H9 (cell line): ENCODE data around the gene ZFP42. TPM values are rescaled to one million over a fixed set of nuclear protein-coding genes. Genes with fewer than 3 reads are reported as not detected.

ENCODE experiments used
- DNase-seq: peaks from one replicate; pipeline ENCODE4 v3.0.0-alpha.2; 2017
- H2AFZ ChIP-seq: one replicate; pipeline ENCODE4 v1.6.1; 2013; ENCODE audit warnings: mild to moderate bottlenecking, low read length, control low read depth, moderate library complexity
- H2AK5ac ChIP-seq: 2 replicates; pipeline ENCODE4 v1.6.1; 2013; ENCODE audit warnings: low read length, control low read depth, mixed read lengths; ENCODE audit not compliant: insufficient read length
- H2BK120ac ChIP-seq: one replicate; pipeline ENCODE4 v1.6.1; 2013; ENCODE audit warnings: low read depth, mild to moderate bottlenecking, low read length, control low read depth, inconsistent platforms; ENCODE audit not compliant: poor library complexity, severe bottlenecking
- H2BK12ac ChIP-seq: 2 replicates; pipeline ENCODE4 v1.6.1; 2013; ENCODE audit warnings: low read length, control low read depth, mixed read lengths, low read depth; ENCODE audit not compliant: insufficient read length
- H2BK15ac ChIP-seq: 2 replicates; pipeline ENCODE4 v1.6.1; 2013; ENCODE audit warnings: low read depth, low read length, control low read depth
- H2BK20ac ChIP-seq: one replicate; pipeline ENCODE4 v1.6.1; 2013; ENCODE audit warnings: low read depth, mild to moderate bottlenecking, low read length, control low read depth, inconsistent platforms; ENCODE audit not compliant: poor library complexity, severe bottlenecking
- H2BK5ac ChIP-seq: 2 replicates; pipeline ENCODE4 v1.6.1; 2013; ENCODE audit warnings: low read length, control low read depth, mixed read lengths; ENCODE audit not compliant: insufficient read length
- H3K14ac ChIP-seq: 2 replicates; pipeline ENCODE4 v1.6.1; 2013; ENCODE audit warnings: low read length, control low read depth; ENCODE audit not compliant: insufficient read depth
- H3K18ac ChIP-seq: 2 replicates; pipeline ENCODE4 v1.6.1; 2013; ENCODE audit warnings: low read depth, mild to moderate bottlenecking, mixed read lengths, low read length, control low read depth; ENCODE audit not compliant: insufficient read length
- H3K23ac ChIP-seq: 2 replicates; pipeline ENCODE4 v1.6.1; 2013; ENCODE audit warnings: low read length, control low read depth, mixed read lengths, low read depth; ENCODE audit not compliant: insufficient read length
- H3K23me2 ChIP-seq: 2 replicates; pipeline ENCODE4 v1.6.1; 2013; ENCODE audit warnings: low read depth, mild to moderate bottlenecking, mixed read lengths, low read length, control low read depth; ENCODE audit not compliant: insufficient read length, poor library complexity, severe bottlenecking
- H3K27ac ChIP-seq: 2 replicates; pipeline ENCODE4 v1.5.1; 2013; ENCODE audit warnings: low read length, control low read depth, mixed read lengths, low read depth; ENCODE audit not compliant: insufficient read length
- H3K27me3 ChIP-seq: 2 replicates; pipeline ENCODE4 v1.6.1; 2013; ENCODE audit warnings: low read length, control low read depth, inconsistent platforms; ENCODE audit not compliant: insufficient read depth
- H3K4ac ChIP-seq: 2 replicates; pipeline ENCODE4 v1.6.1; 2013; ENCODE audit warnings: low read depth, mild to moderate bottlenecking, control low read depth, inconsistent platforms, low read length, moderate library complexity
- H3K4me1 ChIP-seq: 2 replicates; pipeline ENCODE4 v1.6.1; 2013; ENCODE audit warnings: low read length, control low read depth, inconsistent platforms; ENCODE audit not compliant: insufficient read depth
- H3K4me2 ChIP-seq: 2 replicates; pipeline ENCODE4 v1.6.1; 2013; ENCODE audit warnings: low read length, control low read depth, mixed read lengths; ENCODE audit not compliant: insufficient read length, insufficient read depth
- H3K56ac ChIP-seq: 2 replicates; pipeline ENCODE4 v1.6.1; 2013; ENCODE audit warnings: low read depth, mild to moderate bottlenecking, mixed read lengths, low read length, control low read depth; ENCODE audit not compliant: insufficient read length
- H3K79me1 ChIP-seq: 2 replicates; pipeline ENCODE4 v1.6.1; 2013; ENCODE audit warnings: low read depth, mild to moderate bottlenecking, moderate library complexity, low read length, control low read depth, inconsistent platforms; ENCODE audit not compliant: insufficient read depth, poor library complexity, severe bottlenecking
- H3K79me2 ChIP-seq: 2 replicates; pipeline ENCODE4 v1.6.1; 2013; ENCODE audit warnings: low read length, control low read depth, inconsistent platforms; ENCODE audit not compliant: insufficient read depth
- H3K9ac ChIP-seq: 2 replicates; pipeline ENCODE4 v1.6.1; 2013; ENCODE audit warnings: low read length, control low read depth, mixed read lengths; ENCODE audit not compliant: insufficient read length; ENCODE audit errors: extremely low read depth
- H3K9me3 ChIP-seq: one replicate; pipeline ENCODE4 v1.6.1; 2013; ENCODE audit warnings: low read depth, low read length, inconsistent platforms; ENCODE audit not compliant: control insufficient read depth
- H3T11ph ChIP-seq: one replicate; pipeline ENCODE4 v1.6.1; 2013; ENCODE audit warnings: mild to moderate bottlenecking, low read length, control low read depth, inconsistent platforms
- H4K20me1 ChIP-seq: one replicate; pipeline ENCODE4 v1.6.1; 2013; ENCODE audit not compliant: control insufficient read depth, insufficient read length, insufficient read depth
- H4K5ac ChIP-seq: 2 replicates; pipeline ENCODE4 v1.6.1; 2013; ENCODE audit warnings: low read depth, mild to moderate bottlenecking, mixed read lengths, low read length, control low read depth; ENCODE audit not compliant: insufficient read length
- H4K8ac ChIP-seq: replicated peaks from 2 replicates; pipeline ENCODE4 v1.6.1; 2013; ENCODE audit warnings: low read length, control low read depth, mixed read lengths, low read depth; ENCODE audit not compliant: insufficient read length
- H4K91ac ChIP-seq: 2 replicates; pipeline ENCODE4 v1.6.1; 2013; ENCODE audit warnings: low read depth, mild to moderate bottlenecking, moderate library complexity, mixed read lengths, low read length, control low read depth; ENCODE audit not compliant: insufficient read length
- H3K27ac Mint-ChIP-seq, 3 experiments: 2 replicates in 2 of 3; 3 replicates in 1 of 3; pipeline ENCODE4 v1.8.0; 2020 to 2021; ENCODE audit warnings: mixed read lengths in 3 of 3, mild to moderate bottlenecking in 1 of 3, moderate library complexity in 1 of 3
- H3K27me3 Mint-ChIP-seq: 2 replicates; pipeline ENCODE4 v1.8.0; 2021; ENCODE audit warnings: low read depth, mild to moderate bottlenecking, moderate library complexity, mixed read lengths
- H3K36me3 Mint-ChIP-seq, 3 experiments: 2 replicates in 2 of 3; 3 replicates in 1 of 3; pipeline ENCODE4 v1.8.0; 2020 to 2021; ENCODE audit warnings: low read depth in 3 of 3, mixed read lengths in 3 of 3; ENCODE audit not compliant: insufficient read depth in 1 of 3
- H3K4me1 Mint-ChIP-seq, 2 experiments: 2 replicates each; pipeline ENCODE4 v1.8.0; 2020; ENCODE audit warnings: mixed read lengths in 2 of 2
- H3K4me3 Mint-ChIP-seq, 2 experiments: 2 replicates in 1 of 2; 3 replicates in 1 of 2; pipeline ENCODE4 v1.8.0; 2020 to 2021; ENCODE audit warnings: mild to moderate bottlenecking in 2 of 2, mixed read lengths in 2 of 2, moderate library complexity in 1 of 2
- H3K9me3 Mint-ChIP-seq, 2 experiments: 2 replicates in 1 of 2; 3 replicates in 1 of 2; pipeline ENCODE4 v1.8.0; 2020; ENCODE audit warnings: mild to moderate bottlenecking in 2 of 2, mixed read lengths in 2 of 2, moderate library complexity in 1 of 2
- WGBS: extraction: QIAGEN DNeasy Blood & Tissue Kit; methylation state at CpG from one replicate; pipeline ENCODE4 v1.1.7; 2013; ENCODE audit warnings: missing lambda C conversion rate, low lambda C conversion rate, mixed read lengths; ENCODE audit not compliant: insufficient read length; ENCODE audit errors: extremely low coverage; 5-methylcytosine and 5-hydroxymethylcytosine counted together
- total RNA-seq: library from RNA; stranded (reverse); gene quantifications from 2 replicates; pipeline ENCODE4 v1.2.1, GENCODE V29; 2021
- TF ChIP-seq, protein P1 (sequence below): fragments of 200-600 bp; sonication (generic); conservative IDR thresholded peaks from 3 replicates; pipeline ENCODE4 v1.8.0; 2021; ENCODE audit warnings: antibody characterized with exemption, mild to moderate bottlenecking

The ZFP42 gene
- total RNA-seq, 1 experiment from 2014 or later: 193 TPM

GRCh38 chr4:187992971-187993370, 2.6 kb upstream of the ZFP42 start:
- H3K27ac ChIP-seq: peak overlapping the region; percentile 94
- H3K27ac Mint-ChIP-seq: peak overlapping the region; percentile 95 to 97 (median 95)

More at GRCh38 chr4:187992971-187993370, 2.6 kb upstream of the ZFP42 start:
- Histone ChIP-seq H4K20me1 (no peaks in the 10 kb centered on the region), H4K5ac (peak overlapping the region; percentile 98), H2AK5ac (no peak overlapping the region), H2BK20ac (no peak overlapping the region), H2BK5ac (no peak overlapping the region), H3K23me2 (no peaks in the 10 kb centered on the region), H3K23ac (no peak overlapping the region), H4K8ac (no peak overlapping the region), H3K4me2 (peak overlapping the region; percentile 6), H4K91ac (no peak overlapping the region), H3K4ac (no peak overlapping the region), H3K9ac (no peak overlapping the region), H2AFZ (no peak overlapping the region), H3T11ph (no peak overlapping the region), H3K14ac (peak overlapping the region; percentile 90; the same call in 1 of the 2 replicates), H2BK120ac (no peak overlapping the region), H2BK12ac (no peak overlapping the region), H2BK15ac (no peak overlapping the region), H3K56ac (no peak overlapping the region), H3K79me2 (peaks cover 19% of the 10 kb centered on the region), H3K18ac (no peak overlapping the region), H3K27me3 (no peaks in the 10 kb centered on the region), H3K79me1 (no peaks in the 10 kb centered on the region), H3K4me1 (peaks cover 7% of the 10 kb centered on the region; the same call in 1 of the 2 replicates), H3K9me3 (no peaks in the 10 kb centered on the region)
- Mint-ChIP-seq H3K4me3 (peak overlapping the region in 1 of 2 experiments; percentile 18; a peak in 3 of 5 replicates), H3K36me3 (peaks cover 23 to 26% (median 23%) of the 10 kb centered on the region in 3 experiments; a peak in 6 of 7 replicates), H3K9me3 (peaks cover 11 to 14% of the 10 kb centered on the region in 2 experiments), H3K4me1 (peaks cover 15 to 24% of the 10 kb centered on the region in 2 experiments), H3K27me3 (0 out of 2 replicates have a peak, but pooled peaks cover 1% of the 10 kb centered on the region)
- DNase-seq: peak; percentile 61
- TF ChIP-seq, protein P1, sequence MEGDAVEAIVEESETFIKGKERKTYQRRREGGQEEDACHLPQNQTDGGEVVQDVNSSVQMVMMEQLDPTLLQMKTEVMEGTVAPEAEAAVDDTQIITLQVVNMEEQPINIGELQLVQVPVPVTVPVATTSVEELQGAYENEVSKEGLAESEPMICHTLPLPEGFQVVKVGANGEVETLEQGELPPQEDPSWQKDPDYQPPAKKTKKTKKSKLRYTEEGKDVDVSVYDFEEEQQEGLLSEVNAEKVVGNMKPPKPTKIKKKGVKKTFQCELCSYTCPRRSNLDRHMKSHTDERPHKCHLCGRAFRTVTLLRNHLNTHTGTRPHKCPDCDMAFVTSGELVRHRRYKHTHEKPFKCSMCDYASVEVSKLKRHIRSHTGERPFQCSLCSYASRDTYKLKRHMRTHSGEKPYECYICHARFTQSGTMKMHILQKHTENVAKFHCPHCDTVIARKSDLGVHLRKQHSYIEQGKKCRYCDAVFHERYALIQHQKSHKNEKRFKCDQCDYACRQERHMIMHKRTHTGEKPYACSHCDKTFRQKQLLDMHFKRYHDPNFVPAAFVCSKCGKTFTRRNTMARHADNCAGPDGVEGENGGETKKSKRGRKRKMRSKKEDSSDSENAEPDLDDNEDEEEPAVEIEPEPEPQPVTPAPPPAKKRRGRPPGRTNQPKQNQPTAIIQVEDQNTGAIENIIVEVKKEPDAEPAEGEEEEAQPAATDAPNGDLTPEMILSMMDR: no peak
- no CpG with 5 or more reads among the region's 5 CpGs for WGBS
